ELR (cell line): ENCODE measurements around the gene EPHB2.

Experiments used
- DNase-seq: peaks from one replicate; pipeline ENCODE4 v3.0.0-alpha.2; 2015; ENCODE audit warnings: low read depth

EPHB2 gene

GRCh38 chr1:22722901-22723550, 12.4 kb downstream of the EPHB2 start:
- DNase-seq = no peak

GRCh38 chr1:22727873-22728272, 17.2 kb downstream of the EPHB2 start:
- DNase-seq = no peak

- no peak for DNase-seq
These were observed 18.2 kb downstream of the EPHB2 start for GRCh38 chr1:22728751-22729399.

- DNase-seq = no peak
These were observed 18.7 kb downstream of the EPHB2 start for GRCh38 chr1:22729400-22729773.

GRCh38 chr1:22729912-22730311, 19.3 kb downstream of the EPHB2 start:
- no peak for DNase-seq

- DNase-seq = no peak
These were observed 21.5 kb downstream of the EPHB2 start for GRCh38 chr1:22731924-22732720.

- DNase-seq = no peak
These were observed 23.0 kb downstream of the EPHB2 start for GRCh38 chr1:22733643-22734042.

GRCh38 chr1:22736501-22737080, 26.0 kb downstream of the EPHB2 start:
- DNase-seq = no peak

- no peak for DNase-seq
These were observed 26.9 kb downstream of the EPHB2 start for GRCh38 chr1:22737374-22738068.

GRCh38 chr1:22738069-22738435, 27.4 kb downstream of the EPHB2 start:
- DNase-seq = no peak

GRCh38 chr1:22738522-22738921, 27.9 kb downstream of the EPHB2 start:
- DNase-seq = peak; percentile 72

GRCh38 chr1:22739648-22740385, 29.2 kb downstream of the EPHB2 start:
- DNase-seq = peak; percentile 94

GRCh38 chr1:22741118-22741517, 30.5 kb downstream of the EPHB2 start:
- DNase-seq = no peak

- DNase-seq = peak; percentile 97
These were observed 35.3 kb downstream of the EPHB2 start for GRCh38 chr1:22745669-22746585.

- DNase-seq = peak; percentile 94
These were observed 36.5 kb downstream of the EPHB2 start for GRCh38 chr1:22747021-22747734.

- no peak for DNase-seq
These were observed 37.1 kb downstream of the EPHB2 start for GRCh38 chr1:22747735-22748073.

- DNase-seq = no peak
These were observed 38.9 kb downstream of the EPHB2 start for GRCh38 chr1:22749503-22749902.

GRCh38 chr1:22749919-22750684, 39.5 kb downstream of the EPHB2 start:
- DNase-seq = peak; percentile 95

GRCh38 chr1:22750685-22751051, 40.0 kb downstream of the EPHB2 start:
- DNase-seq = no peak
